ENCODE results near the gene ATG16L1. TPM values are rescaled to one million over a fixed set of nuclear protein-coding genes. Genes with fewer than 3 reads are reported as not detected.

ATG16L1 gene
- total RNA-seq, 1 donor from 2014 or later, result 24.8 TPM

GRCh38 chr2:233301811-233302210 is 50.3 kb downstream of the ATG16L1 start:
- DNase-seq (ENCODE audit: low spot score), result no peak
- Mint-ChIP-seq H3K27me3 (ENCODE audit: low read depth) (no peaks in the 10 kb centered on the region), H3K36me3 (ENCODE audit: low read depth) (no peaks in the 10 kb centered on the region), H3K27ac (ENCODE audit: unreplicated experiment) (no peak overlapping the region), H3K4me3 (ENCODE audit: unreplicated experiment) (no peak overlapping the region), H3K9me3 (ENCODE audit: low read depth) (no peaks in the 10 kb centered on the region), H3K4me1 (ENCODE audit: low read depth) (no peaks in the 10 kb centered on the region)
- no peak for TF ChIP-seq CTCF (IDR thresholded peaks at IDR 0.05)

GRCh38 chr2:233303252-233303651 is 51.8 kb downstream of the ATG16L1 start:
- Mint-ChIP-seq H3K9me3 (ENCODE audit: low read depth) (no peaks in the 10 kb centered on the region), H3K4me1 (ENCODE audit: low read depth) (no peaks in the 10 kb centered on the region), H3K27ac (ENCODE audit: unreplicated experiment) (no peak overlapping the region), H3K36me3 (ENCODE audit: low read depth) (no peaks in the 10 kb centered on the region), H3K27me3 (ENCODE audit: low read depth) (no peaks in the 10 kb centered on the region), H3K4me3 (ENCODE audit: unreplicated experiment) (no peak overlapping the region)
- TF ChIP-seq CTCF (IDR thresholded peaks at IDR 0.05), result no peak
- DNase-seq (ENCODE audit: low spot score), result peak; percentile 56

GRCh38 chr2:233307565-233307964 is 56.1 kb downstream of the ATG16L1 start, which contains the start of gene SAG:
Gene SAG (plus strand): TSS chr2:233307816. CDS start chr2:233309190, 1,374 bp downstream.
- no peaks in the 10 kb centered on the region for H3K9me3 Mint-ChIP-seq (ENCODE audit: low read depth)
- H3K4me1 Mint-ChIP-seq (ENCODE audit: low read depth), result no peaks in the 10 kb centered on the region
- no peak for TF ChIP-seq CTCF (IDR thresholded peaks at IDR 0.05)
- H3K27me3 Mint-ChIP-seq (ENCODE audit: low read depth), result peaks cover 3% of the 10 kb centered on the region
- DNase-seq (ENCODE audit: low spot score), result peak; percentile 69
- H3K27ac Mint-ChIP-seq (ENCODE audit: unreplicated experiment), result no peak within 1 kb of the TSS
- H3K36me3 Mint-ChIP-seq (ENCODE audit: low read depth), result no peaks in the 10 kb centered on the region
- H3K4me3 Mint-ChIP-seq (ENCODE audit: unreplicated experiment), result no peak within 1 kb of the TSS

GRCh38 chr2:233311241-233311926 is 59.9 kb downstream of the ATG16L1 start:
- no peaks in the 10 kb centered on the region for H3K9me3 Mint-ChIP-seq (ENCODE audit: low read depth)
- peaks cover 9% of the 10 kb centered on the region for H3K27me3 Mint-ChIP-seq (ENCODE audit: low read depth)
- H3K4me1 Mint-ChIP-seq (ENCODE audit: low read depth), result no peaks in the 10 kb centered on the region
- DNase-seq (ENCODE audit: low spot score), result peak; percentile 37
- H3K27ac Mint-ChIP-seq (ENCODE audit: unreplicated experiment), result no peak overlapping the region
- no peak for TF ChIP-seq CTCF (IDR thresholded peaks at IDR 0.05)
- no peaks in the 10 kb centered on the region for H3K36me3 Mint-ChIP-seq (ENCODE audit: low read depth)
- H3K4me3 Mint-ChIP-seq (ENCODE audit: unreplicated experiment), result no peak overlapping the region

- Mint-ChIP-seq H3K27me3 (ENCODE audit: low read depth) (peaks cover 9% of the 10 kb centered on the region), H3K36me3 (ENCODE audit: low read depth) (no peaks in the 10 kb centered on the region), H3K27ac (ENCODE audit: unreplicated experiment) (no peak overlapping the region), H3K4me3 (ENCODE audit: unreplicated experiment) (no peak overlapping the region), H3K9me3 (ENCODE audit: low read depth) (no peaks in the 10 kb centered on the region), H3K4me1 (ENCODE audit: low read depth) (no peaks in the 10 kb centered on the region)
- DNase-seq (ENCODE audit: low spot score), result no peak
- no peak for TF ChIP-seq CTCF (IDR thresholded peaks at IDR 0.05)
These were observed 61.4 kb downstream of the ATG16L1 start for GRCh38 chr2:233312874-233313273.

All from chondrocyte (in vitro differentiated cells).